HG03439 (cell line): ENCODE data around the gene NFILZ.

Experiments
- ATAC-seq: cut with Tn5 transposase; IDR thresholded peaks from one replicate; pipeline ENCODE4 v1.9.1; 2021; ENCODE audit warnings: mild to moderate bottlenecking, moderate library complexity; ENCODE audit not compliant: unreplicated experiment

NFILZ gene

DNA sequence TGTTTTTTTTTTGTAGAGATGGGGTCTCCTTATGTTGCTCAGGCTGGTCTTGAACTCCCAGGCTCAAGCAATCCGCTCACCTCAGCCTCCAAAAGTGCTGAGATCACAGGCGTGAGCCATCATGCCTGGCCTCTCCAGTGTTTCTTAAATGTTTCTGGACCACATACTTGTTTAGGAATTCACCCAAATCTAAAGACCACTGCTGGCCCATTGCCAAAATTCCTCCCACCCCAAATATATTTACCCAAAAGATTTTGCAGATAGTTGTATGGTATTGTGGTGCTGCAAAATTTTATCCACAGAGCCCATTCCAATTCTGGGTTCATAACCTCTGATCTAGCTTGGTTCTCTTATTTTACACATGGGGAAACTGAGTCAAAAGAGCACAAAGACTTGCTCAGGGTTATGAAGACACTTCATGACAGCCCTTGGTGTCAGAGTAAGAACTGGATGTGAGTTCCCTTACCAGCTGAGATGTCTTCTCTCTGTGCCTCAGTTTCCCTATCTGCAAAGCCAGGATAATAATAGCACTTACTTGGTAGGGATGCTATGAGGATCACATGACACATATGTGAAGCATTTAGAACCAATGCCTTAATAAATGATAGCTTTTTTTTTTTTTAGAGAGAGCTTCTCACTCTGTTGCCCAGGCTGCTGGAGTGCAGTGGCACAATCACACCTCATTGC lies 10.9 kb downstream of the NFILZ start:
- no peak for ATAC-seq

DNA sequence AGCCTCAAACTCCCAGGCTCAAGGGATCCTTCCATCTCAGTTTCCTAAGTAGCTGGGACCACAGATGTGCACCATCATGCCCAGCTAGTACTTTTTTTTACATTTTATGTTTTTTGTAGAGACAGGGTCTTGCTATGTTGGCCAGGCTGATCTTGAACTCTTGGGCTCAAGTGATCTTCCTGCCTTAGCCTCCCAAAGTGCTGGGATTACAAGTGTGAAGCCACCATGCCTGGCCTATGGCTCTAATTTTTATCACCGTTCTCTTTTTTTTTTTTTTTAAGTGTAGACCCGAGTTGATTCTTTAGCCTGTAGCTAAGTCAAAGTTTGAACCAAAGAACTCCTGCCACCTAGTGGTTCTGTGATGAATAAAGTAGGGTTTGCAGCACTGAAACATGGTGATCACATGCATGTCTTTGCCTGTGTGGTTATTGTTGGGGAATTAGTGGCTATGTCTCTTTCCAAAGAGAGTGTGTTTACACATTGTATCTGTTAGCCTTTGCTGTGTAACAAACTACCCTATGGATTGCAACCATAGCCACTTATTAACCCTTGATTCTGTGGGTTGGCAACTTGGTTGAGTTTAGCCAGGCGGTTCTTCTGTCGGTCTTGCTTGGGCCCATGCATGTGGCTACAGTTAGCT lies 11.6 kb downstream of the NFILZ start:
- ATAC-seq, result no peak

DNA sequence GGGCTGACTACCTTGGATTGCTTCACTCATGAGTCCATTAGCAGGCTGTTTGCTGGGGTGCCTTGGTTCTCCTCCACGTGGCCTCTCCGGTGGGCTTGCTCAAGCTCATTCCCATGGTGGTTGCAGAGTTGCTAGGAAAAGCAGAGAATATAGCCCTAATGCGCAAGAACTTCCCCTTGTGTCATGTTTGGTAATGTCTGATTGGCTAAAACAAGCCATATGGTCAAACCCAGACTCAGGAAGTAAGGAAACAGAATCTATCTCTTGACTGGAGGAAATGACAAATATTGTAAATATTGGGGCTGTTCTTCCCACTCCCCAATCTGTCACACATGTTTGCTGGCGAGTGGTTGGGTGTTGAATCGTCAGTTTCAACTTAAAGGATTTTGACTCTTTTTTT lies 12.1 kb downstream of the NFILZ start:
- ATAC-seq, result no peak

DNA sequence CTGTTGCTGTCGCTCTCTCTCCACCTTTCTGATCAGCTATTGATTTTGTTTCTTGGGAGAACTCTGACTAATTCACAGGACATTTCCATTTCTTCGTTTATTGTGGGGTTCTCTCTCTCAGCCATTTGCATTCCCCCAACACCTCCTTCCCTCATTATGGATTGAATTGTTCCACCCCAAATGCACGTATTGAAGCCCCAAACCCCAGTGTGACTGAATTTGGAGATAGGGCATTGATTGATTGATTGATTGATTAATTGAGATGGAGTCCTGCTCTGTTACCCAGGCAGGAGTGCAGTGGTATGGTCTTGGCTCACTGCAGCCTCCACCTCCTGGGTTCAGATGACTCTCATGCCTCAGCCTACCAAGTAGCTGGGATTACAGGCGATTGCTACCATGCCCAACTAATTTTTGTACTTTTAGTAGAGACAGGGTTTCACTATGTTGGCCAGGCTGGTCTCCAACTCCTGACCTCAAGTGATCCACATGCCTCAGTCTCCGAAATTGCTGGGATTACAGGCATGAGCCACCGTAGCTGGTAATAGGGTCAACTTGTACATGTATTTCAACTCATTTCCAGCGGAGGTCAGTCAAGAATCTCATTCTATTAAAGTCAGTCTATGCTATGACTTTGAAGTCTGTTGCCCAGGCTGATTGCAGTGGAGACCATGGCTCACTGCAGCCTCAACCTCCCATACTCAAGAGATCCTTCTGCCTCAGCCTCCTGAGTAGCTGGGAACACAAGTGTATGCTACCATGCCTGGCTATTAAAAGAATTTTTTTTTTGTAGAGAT lies 13.6 kb downstream of the NFILZ start:
- no peak for ATAC-seq

DNA sequence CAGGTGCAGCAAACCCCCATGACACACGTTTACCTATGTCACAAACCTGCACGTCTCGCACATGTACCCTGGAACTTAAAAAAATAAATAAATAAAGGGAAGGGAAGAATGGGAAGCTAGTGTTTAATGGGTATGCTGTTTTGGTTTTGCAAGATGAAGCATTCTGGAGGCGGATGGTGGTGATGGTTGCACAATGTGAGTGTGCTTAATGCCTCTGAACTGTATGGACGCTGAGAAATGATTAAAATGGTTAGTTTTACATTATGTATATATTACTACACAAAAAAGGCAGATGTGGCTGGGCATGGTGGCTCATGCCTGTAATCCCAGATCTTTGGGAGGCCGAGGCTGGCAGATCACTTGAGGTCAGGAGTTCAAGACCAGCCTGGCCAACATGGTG lies 17.8 kb downstream of the NFILZ start:
- ATAC-seq, result no peak

DNA sequence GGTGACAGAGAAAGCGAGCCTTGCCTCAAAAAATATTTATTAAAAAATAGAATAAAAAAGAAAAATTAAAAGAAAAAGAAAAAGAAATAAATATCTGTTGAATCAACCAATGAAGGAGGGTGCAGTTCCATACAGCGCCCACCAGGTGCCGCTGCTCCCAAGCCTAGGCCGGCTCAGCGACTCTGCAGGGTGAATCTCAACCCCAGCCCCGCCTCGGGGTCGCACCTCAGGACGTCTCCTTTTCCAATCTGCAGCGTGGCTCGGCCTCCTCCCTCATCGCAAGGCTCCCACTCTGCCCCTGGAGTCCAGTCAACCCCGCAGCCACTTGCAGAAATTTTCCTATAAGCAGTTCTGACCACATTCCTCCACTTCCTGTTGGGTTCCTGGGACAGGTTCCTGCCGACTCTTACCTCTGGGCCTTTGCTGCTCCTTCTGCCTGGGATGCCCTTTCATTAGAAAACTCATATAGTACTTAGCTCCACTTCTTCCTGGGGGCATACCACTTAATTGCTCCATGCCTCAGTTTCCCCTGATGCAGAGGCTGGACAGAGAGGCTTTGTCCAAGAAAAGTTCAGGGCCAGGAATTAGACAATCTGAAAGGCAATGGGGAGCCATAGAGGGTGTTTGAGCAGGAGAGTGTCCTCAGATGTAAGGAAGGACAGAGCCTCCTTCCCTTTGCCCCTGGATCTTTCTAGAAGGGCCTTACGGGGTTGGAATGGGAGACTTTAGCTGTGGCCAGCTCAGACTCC lies 24.3 kb downstream of the NFILZ start:
- ATAC-seq, result no peak

DNA sequence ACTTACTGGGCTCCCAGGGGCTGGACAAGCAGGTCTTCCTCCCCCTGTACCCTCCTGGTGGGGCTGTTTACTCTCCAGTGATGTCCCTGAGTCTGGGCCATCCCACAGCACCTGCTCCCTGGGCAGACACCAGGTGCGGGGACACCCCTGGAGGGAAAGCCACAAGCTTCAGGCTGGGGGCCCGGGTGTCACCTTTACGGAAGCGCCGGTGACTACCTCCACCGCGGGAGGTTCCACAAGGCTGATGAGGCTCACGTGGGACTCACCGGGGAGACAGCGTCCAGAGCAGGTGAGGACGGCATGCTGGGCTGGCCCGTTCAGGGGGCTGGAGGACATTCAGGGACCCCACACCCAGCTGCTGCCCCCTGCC lies 24.9 kb downstream of the NFILZ start:
- ATAC-seq, result no peak

DNA sequence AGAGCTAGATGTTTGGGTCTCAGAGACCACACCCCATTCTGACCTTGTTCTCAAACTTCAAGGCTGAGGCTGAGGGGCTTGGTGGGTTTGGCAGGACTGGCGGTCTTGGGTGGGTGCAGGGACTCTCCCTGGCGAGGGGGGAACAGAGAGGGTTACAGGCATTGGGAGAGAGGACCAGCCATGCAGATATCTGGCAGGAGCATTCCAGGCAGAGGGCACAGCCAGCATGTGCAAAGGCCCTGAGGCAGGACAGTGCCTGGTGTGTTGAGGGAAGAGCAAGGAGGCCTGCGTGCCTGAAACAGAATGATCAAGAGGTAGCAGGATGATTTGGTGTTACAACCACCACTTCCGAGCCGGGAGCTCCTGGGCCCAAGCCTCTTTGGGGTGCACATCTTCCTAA lies 27.4 kb downstream of the NFILZ start:
- no peak for ATAC-seq

DNA sequence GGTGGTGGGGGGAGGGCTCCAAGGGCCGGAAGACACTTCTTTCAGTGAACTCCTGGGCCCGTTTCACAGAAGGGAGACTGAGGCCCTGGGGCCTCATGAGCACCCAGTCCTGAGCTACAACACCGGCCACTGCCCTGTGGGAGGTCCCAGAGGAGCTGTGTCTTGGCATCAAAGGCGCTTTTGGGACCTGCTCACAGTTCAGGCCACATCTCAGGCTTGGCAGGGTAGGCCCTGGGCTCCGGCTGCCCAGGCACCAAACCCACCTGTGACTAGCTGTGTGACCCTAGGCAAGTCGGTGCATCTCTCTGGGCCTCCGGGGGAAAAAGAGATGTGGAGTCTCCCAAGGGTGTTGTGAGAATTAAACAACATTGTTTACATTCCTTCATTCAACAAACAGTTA lies 29.5 kb downstream of the NFILZ start:
- no peak for ATAC-seq

DNA sequence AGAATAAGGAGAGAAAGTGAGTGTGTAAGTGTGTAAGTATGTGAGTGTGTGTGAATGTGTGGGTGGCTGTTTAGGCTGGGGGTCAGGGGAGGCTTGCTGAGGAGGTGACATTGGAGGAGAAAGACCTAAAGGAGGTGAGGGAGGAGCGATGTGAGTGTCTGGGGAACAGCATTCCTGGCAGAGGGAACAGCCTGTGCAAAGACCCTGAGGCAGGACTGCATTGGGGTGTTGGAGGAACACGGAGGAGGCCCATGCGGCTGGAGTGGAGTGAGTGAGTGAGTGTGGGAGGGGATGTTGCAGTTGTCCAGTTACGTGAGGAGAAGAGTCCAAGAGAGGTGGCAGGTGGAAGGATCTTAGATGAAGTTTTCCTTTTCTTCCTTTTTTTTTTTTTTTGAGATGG lies 31.8 kb downstream of the NFILZ start:
- ATAC-seq, result no peak

DNA sequence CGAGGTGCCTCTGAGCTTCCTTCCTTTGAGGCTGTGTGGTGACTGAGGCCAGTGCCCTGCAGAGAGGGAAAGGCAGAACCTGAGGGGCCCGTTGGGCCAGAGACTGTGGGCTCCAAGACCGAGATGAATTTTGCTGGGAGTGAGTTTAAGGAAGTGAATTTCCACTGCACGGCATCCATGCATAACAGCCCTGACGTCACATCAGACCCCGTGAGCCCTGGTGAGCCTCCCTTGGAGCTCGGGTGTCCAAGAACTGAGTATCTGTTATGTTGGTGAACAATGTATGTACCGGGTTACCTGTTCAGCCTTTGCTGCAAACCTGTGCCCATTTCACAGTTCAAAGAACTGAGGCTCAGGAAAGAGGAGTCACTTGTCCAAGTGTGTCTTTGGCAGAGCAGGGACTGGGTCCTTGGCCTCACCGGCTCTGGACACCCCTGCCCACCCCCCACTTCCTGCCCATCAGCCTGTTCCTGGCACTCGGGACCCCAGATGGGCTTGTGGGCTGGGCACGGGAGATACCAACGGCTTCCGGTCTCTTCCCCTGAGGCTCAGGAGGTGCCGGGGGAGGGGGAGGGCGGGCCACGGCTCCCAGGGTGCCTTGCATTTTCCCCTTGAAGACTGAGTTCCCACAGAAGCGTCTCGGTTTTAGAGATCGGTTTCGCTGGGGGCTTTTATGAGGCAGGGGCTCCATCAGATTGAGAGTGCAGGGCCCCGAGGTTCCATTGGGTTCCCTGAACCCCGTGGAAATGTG lies 33.7 kb downstream of the NFILZ start:
- no peak for ATAC-seq

DNA sequence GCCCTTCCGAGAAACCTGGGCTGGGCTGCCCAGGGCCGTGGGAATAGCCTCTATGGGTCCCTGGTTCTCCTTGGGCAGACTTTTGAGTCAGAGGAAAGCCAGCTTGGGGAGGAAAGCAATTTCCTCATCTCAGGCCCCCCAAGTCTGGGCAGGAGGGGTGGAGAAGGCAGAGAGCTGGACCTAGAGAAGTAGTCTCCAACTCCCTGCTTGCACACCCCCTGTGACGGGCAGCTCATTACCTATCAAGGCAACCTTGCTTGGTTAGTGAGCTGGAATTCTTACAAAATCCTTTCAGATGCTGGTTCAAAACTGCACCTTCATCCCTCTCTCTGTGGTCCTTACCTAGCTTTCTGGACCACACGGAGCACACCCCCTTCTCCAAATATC lies 34.2 kb downstream of the NFILZ start:
- ATAC-seq, result no peak

DNA sequence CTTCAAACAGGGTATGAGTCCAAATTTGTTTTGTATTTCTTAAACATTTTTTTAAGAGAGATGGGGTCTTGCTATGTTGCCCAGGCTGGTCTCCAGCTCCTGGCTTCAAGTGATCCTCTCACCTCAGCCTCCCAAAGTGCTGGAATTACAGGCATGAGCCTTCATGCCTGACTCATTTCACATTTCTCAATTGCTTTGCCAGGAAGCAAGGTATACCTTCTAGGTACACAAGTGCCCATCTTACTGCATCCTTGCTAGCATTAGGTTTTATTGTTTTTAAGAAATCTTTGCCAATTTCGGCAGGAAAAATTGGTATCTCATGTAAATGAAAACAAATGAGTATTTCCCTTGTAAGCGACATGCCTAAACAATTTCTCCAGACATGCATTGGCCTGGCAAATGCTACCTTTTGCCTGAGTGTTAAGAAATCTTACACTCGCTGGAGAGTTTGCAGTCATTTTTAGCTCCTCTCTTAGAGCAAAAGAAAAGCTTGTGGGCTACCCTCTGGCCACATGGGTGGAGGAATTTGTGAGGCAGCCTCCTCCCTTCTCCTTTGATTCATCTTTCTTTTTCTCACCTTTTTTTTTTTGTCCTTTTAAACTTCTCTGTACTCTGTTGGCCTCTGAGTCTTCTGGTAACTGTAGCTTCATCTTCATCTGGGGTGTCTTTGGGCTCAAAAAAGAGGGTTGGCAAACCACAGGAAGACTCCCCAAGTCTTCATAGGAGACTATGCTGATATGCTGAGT lies 35.2 kb downstream of the NFILZ start:
- no peak for ATAC-seq

DNA sequence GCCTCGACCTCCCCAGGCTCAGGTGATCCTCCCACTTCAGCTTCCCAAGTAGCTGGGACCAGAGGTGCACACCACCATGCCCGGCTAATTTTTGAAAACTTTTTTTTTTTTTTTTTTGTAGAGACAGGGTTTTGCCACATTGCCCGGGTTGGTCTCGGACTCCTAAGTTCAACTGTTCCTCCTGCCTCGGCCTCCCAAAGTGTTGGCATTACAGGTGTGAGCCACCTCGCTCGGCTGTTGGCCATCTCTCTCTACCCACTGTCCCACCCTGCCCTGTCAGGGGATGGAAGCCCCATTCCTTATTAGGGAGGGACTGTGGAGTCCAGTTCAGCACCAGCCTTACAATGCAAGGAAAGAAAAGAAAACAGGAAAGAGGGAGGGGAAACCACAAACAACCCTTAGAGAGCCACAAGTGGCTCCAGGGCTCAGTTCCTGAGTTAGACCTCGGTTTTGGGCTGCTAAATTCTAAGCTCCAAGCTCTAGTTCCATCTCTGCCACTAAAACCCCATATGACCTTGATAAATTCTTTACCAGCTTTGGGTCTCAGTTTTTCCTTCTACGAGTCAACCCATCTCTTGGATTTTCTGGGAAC lies 36.5 kb downstream of the NFILZ start:
- no peak for ATAC-seq

DNA sequence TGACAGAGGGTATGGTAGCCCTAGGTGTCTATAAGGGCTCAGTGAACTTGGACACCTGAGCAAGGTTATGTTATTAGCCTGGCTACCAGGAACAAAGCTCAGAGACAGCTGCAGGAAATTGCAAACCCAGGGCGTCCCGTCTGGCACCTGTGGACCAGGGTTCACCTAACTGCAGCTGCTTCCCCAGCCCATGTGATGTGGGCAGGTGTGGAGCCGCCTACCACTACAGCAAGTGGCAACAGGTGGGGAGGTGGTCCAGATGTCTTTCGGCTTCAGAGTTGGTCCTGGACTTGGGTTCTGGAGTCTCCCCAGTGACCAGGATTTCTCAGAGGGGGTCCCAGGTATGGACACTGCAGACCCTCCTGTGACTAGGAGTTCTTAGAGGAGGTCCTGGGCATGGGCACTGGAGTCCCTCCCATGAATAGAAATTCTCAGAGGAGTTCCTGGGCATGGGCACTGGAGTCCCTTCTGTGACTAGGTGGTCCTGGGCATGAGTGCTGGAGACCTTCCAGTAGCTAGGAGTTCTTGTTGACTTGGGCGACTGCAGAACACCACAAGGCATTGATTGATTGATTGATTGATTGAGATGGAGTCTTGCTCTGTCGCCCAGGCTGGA lies 43.0 kb downstream of the NFILZ start:
- ATAC-seq, result no peak

DNA sequence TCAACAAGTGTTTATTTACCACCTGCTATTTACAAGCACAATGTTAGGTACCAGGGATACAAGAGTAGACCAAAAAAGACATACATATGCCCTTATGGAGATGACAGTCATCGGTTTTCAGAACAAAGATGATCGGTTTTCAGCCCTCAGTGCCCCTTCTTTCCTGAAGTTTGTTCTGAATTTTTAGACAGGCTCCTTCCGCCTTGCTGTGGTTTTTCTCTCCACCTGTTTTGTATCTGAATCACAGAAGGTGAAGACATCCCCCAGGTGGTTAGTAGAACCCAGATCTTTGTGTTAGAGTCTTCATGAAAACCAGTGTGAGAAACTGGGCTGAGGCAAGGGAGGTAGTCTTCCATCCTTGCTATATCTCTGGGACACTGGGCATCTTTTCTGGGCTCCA lies 44.6 kb downstream of the NFILZ start:
- no peak for ATAC-seq

DNA sequence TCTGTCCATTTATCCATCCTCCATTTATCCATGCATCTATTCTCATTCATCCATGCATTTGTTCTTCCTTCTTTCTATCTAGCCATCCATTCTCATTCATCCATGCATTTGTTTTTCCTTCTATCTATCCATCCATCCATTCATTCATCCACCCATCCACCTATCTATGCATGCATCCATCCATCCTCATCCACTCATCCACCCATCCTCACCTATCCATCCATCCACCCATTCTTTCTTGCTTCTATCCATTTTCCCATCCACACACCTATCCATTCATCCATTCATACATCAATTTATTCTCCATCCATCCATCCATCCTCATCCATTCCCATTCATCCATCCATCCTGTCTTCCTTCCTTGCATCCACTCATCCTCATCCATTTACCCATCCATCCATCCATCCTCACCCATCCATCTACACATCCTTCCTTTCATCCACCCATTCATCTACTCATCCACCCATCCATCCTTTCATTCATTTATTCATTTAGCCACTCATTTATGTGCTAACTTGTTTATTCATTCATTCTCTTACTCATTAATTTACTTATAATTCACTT lies 47.9 kb downstream of the NFILZ start:
- no peak for ATAC-seq
